Measurements from ENCODE around the gene AP4B1.

AP4B1 gene

GRCh38 chr1:113891631-113892220 is 12.9 kb downstream of the AP4B1 start:
- Histone ChIP-seq H3K36me3 (ENCODE audit: insufficient read depth, low read length) (peaks cover 29% of the 10 kb centered on the region), H3K79me2 (ENCODE audit: insufficient read depth, low read length) (no peaks in the 10 kb centered on the region), H3K9me3 (ENCODE audit: insufficient read depth, low read length, severe bottlenecking) (no peaks in the 10 kb centered on the region), H3K4me1 (ENCODE audit: insufficient read depth, low read length) (0 out of 2 replicates have a peak, but pooled peaks cover 3% of the 10 kb centered on the region), H4K20me1 (ENCODE audit: insufficient read depth, low read length) (no peaks in the 10 kb centered on the region), H3K9ac (ENCODE audit: low read depth, low read length) (no peak overlapping the region), H3K27ac (ENCODE audit: low read length) (no peak overlapping the region), H3K4me3 (ENCODE audit: low read depth in 1 of 2, low read length in 2 of 2) (no peak overlapping the region), H3K4me2 (ENCODE audit: insufficient read depth, low read length) (no peak overlapping the region), H3K27me3 (ENCODE audit: insufficient read depth, low read length, poor library complexity) (no peaks in the 10 kb centered on the region), H2AFZ (ENCODE audit: low read depth, low read length) (no peak overlapping the region)
- no peak for DNase-seq
- TF ChIP-seq, protein P1, sequence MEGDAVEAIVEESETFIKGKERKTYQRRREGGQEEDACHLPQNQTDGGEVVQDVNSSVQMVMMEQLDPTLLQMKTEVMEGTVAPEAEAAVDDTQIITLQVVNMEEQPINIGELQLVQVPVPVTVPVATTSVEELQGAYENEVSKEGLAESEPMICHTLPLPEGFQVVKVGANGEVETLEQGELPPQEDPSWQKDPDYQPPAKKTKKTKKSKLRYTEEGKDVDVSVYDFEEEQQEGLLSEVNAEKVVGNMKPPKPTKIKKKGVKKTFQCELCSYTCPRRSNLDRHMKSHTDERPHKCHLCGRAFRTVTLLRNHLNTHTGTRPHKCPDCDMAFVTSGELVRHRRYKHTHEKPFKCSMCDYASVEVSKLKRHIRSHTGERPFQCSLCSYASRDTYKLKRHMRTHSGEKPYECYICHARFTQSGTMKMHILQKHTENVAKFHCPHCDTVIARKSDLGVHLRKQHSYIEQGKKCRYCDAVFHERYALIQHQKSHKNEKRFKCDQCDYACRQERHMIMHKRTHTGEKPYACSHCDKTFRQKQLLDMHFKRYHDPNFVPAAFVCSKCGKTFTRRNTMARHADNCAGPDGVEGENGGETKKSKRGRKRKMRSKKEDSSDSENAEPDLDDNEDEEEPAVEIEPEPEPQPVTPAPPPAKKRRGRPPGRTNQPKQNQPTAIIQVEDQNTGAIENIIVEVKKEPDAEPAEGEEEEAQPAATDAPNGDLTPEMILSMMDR (IDR thresholded peaks at IDR 0.05; ENCODE audit: borderline replicate concordance, extremely low read depth, low read length, poor library complexity, severe bottlenecking), result no peak
- no peak for ATAC-seq (ENCODE audit: insufficient read depth, low read depth)

DNA sequence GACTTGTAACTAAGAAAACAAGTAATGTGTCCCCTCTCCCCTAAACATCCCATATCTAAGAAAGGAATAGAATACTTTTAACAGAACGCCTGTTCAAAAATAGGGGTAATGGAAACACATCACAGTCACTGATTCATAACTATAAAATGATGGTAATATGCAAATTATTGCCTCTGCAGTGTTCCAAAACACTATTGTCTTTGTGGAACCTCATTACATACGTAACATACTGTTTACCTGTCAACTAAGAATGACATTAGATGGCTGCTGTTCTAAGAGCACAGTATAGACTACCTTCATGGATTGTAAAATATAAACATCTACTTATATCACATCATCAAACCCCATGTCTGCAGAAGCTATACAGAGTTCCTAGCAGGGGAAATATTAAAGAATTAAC is 13.8 kb downstream of the AP4B1 start:
- no peak overlapping the region for H3K9ac ChIP-seq (ENCODE audit: low read depth, low read length)
- H3K27me3 ChIP-seq (ENCODE audit: insufficient read depth, low read length, poor library complexity), result no peaks in the 10 kb centered on the region
- peaks cover 20% of the 10 kb centered on the region for H3K36me3 ChIP-seq (ENCODE audit: insufficient read depth, low read length)
- H3K4me1 ChIP-seq (ENCODE audit: insufficient read depth, low read length), result 0 out of 2 replicates have a peak, but pooled peaks cover 3% of the 10 kb centered on the region
- no peak for DNase-seq
- no peaks in the 10 kb centered on the region for H3K9me3 ChIP-seq (ENCODE audit: insufficient read depth, low read length, severe bottlenecking)
- H3K27ac ChIP-seq (ENCODE audit: low read length), result no peak overlapping the region
- H3K4me3 ChIP-seq (ENCODE audit: low read depth in 1 of 2, low read length in 2 of 2), result no peak overlapping the region
- TF ChIP-seq, protein P1 (IDR thresholded peaks at IDR 0.05; ENCODE audit: borderline replicate concordance, extremely low read depth, low read length, poor library complexity, severe bottlenecking), result no peak
- H3K79me2 ChIP-seq (ENCODE audit: insufficient read depth, low read length), result no peaks in the 10 kb centered on the region
- no peak overlapping the region for H3K4me2 ChIP-seq (ENCODE audit: insufficient read depth, low read length)
- no peak overlapping the region for H2AFZ ChIP-seq (ENCODE audit: low read depth, low read length)
- no peak for ATAC-seq (ENCODE audit: insufficient read depth, low read depth)
- no peaks in the 10 kb centered on the region for H4K20me1 ChIP-seq (ENCODE audit: insufficient read depth, low read length)

GRCh38 chr1:113887402-113888175 is 17.0 kb downstream of the AP4B1 start, which contains the start of gene BCL2L15:
TSS of gene BCL2L15 (minus strand) at chr1:113887581. CDS start at chr1:113887375, 206 bp downstream.
- ATAC-seq (ENCODE audit: insufficient read depth, low read depth), result no peak
- H3K9ac ChIP-seq (ENCODE audit: low read depth, low read length), result no peak within 1 kb of the TSS
- H3K4me3 ChIP-seq (ENCODE audit: low read depth in 1 of 2, low read length in 2 of 2), result no peak within 1 kb of the TSS
- H3K36me3 ChIP-seq (ENCODE audit: insufficient read depth, low read length), result no peaks in the 10 kb centered on the region
- TF ChIP-seq, protein P1 (IDR thresholded peaks at IDR 0.05; ENCODE audit: borderline replicate concordance, extremely low read depth, low read length, poor library complexity, severe bottlenecking), result no peak
- TF ChIP-seq EZH2 (IDR thresholded peaks at IDR 0.05; ENCODE audit: borderline replicate concordance, low read depth, low read length, severe bottlenecking), result no peak
- H3K4me1 ChIP-seq (ENCODE audit: insufficient read depth, low read length), result 0 out of 2 replicates have a peak, but pooled peaks cover 3% of the 10 kb centered on the region
- H4K20me1 ChIP-seq (ENCODE audit: insufficient read depth, low read length), result no peaks in the 10 kb centered on the region
- H3K27ac ChIP-seq (ENCODE audit: low read length), result no peak within 1 kb of the TSS
- no peak for DNase-seq
- H3K27me3 ChIP-seq (ENCODE audit: insufficient read depth, low read length, poor library complexity), result no peaks in the 10 kb centered on the region
- no peaks in the 10 kb centered on the region for H3K79me2 ChIP-seq (ENCODE audit: insufficient read depth, low read length)
- no peak within 1 kb of the TSS for H3K4me2 ChIP-seq (ENCODE audit: insufficient read depth, low read length)
- H2AFZ ChIP-seq (ENCODE audit: low read depth, low read length), result no peak within 1 kb of the TSS
- no peaks in the 10 kb centered on the region for H3K9me3 ChIP-seq (ENCODE audit: insufficient read depth, low read length, severe bottlenecking)

All from DND-41 (cell line).